H1 (cell line): ENCODE results near the gene RCAN3. TPM values are rescaled to one million over a fixed set of nuclear protein-coding genes. Genes with fewer than 3 reads are reported as not detected.

ENCODE experiments used
- CTCF ChIA-PET: fragments of 300-600 bp; sonication (Branson Sonifier 250); formaldehyde crosslinking; loops from one replicate; lab custom pipeline; 2021; ENCODE audit not compliant: partially characterized antibody; lab: Charles Lee
- POLR2A ChIA-PET: fragments of 300-600 bp; sonication (Branson Sonifier 250); formaldehyde crosslinking; loops from one replicate; lab custom pipeline; 2021; ENCODE audit warnings: inconsistent platforms; ENCODE audit not compliant: partially characterized antibody; lab: Charles Lee
- DNase-seq, 2 experiments: peaks; one replicate each; pipeline versions ENCODE4 v3.0.0 to v3.0.0-alpha.2; 2010 to 2022; ENCODE audit warnings: low spot score in 2 of 2, low read depth in 1 of 2, mixed read lengths in 1 of 2
- FAIRE-seq: peaks from 2 replicates; lab custom pipeline; 2011; peaks lifted over from hg19 to GRCh38; lab: Jason Lieb, UNC
- H2AFZ ChIP-seq: 2 replicates; pipeline ENCODE4 v1.8.1; 2012; ENCODE audit warnings: low read length, inconsistent platforms
- H2AK5ac ChIP-seq: 2 replicates; pipeline ENCODE4 v1.6.1; 2013; ENCODE audit warnings: low read depth, low read length
- H2BK120ac ChIP-seq: replicated peaks from 2 replicates; pipeline ENCODE3; 2013; ENCODE audit warnings: low read depth, low read length, inconsistent platforms
- H2BK12ac ChIP-seq: 2 replicates; pipeline ENCODE4 v1.6.1; 2013; ENCODE audit warnings: low read depth, low read length
- H2BK15ac ChIP-seq: 2 replicates; pipeline ENCODE4 v1.6.1; 2013; ENCODE audit warnings: low read length
- H2BK20ac ChIP-seq: 2 replicates; pipeline ENCODE4 v1.6.1; 2013; ENCODE audit warnings: low read length
- H2BK5ac ChIP-seq: 2 replicates; pipeline ENCODE4 v1.6.1; 2013; ENCODE audit warnings: low read depth, low read length
- H3K14ac ChIP-seq: 2 replicates; pipeline ENCODE4 v1.6.1; 2013; ENCODE audit warnings: inconsistent platforms; ENCODE audit not compliant: insufficient read length
- H3K18ac ChIP-seq: 2 replicates; pipeline ENCODE4 v1.6.1; 2013; ENCODE audit warnings: low read length; ENCODE audit errors: extremely low read depth
- H3K23ac ChIP-seq: 2 replicates; pipeline ENCODE4 v1.6.1; 2013; ENCODE audit warnings: inconsistent platforms; ENCODE audit not compliant: insufficient read length
- H3K23me2 ChIP-seq: 2 replicates; pipeline ENCODE4 v1.6.1; 2013; ENCODE audit warnings: low read depth, low read length
- H3K27ac ChIP-seq: 2 replicates; pipeline ENCODE4 v1.6.1; 2011; ENCODE audit warnings: low read depth, low read length, inconsistent platforms
- H3K27me3 ChIP-seq, 4 experiments: replicated peaks in 1 of 4; 1 replicate in 1 of 4; 2 replicates in 3 of 4; pipeline versions ENCODE4 v1.6.1 to v1.8.1; 2011 to 2013; ENCODE audit warnings: low read length in 3 of 4, mild to moderate bottlenecking in 3 of 4, inconsistent platforms in 2 of 4, mixed read lengths in 2 of 4, moderate library complexity in 1 of 4; ENCODE audit not compliant: control insufficient read depth in 3 of 4, insufficient read depth in 3 of 4; ENCODE audit errors: extremely low read depth in 1 of 4
- H3K36me3 ChIP-seq, 4 experiments: 2 replicates each; pipeline versions ENCODE4 v1.6.1 to v1.8.1; 2011 to 2013; ENCODE audit warnings: mild to moderate bottlenecking in 4 of 4, low read length in 3 of 4, moderate library complexity in 2 of 4, control low read depth in 1 of 4, inconsistent platforms in 1 of 4; ENCODE audit not compliant: insufficient read depth in 4 of 4, control insufficient read depth in 2 of 4
- H3K4ac ChIP-seq: replicated peaks from 2 replicates; pipeline ENCODE3; 2013; ENCODE audit warnings: low read length, low read depth, mixed read lengths, inconsistent platforms; ENCODE audit not compliant: insufficient read length
- H3K4me1 ChIP-seq, 4 experiments: replicated peaks in 1 of 4; 1 replicate in 1 of 4; 2 replicates in 3 of 4; pipeline versions ENCODE4 v1.6.1 to v1.8.1; 2011 to 2013; ENCODE audit warnings: low read length in 3 of 4, inconsistent platforms in 2 of 4, mixed read lengths in 1 of 4; ENCODE audit not compliant: insufficient read depth in 4 of 4, control insufficient read depth in 3 of 4
- H3K4me2 ChIP-seq, 2 experiments: 2 replicates each; pipeline versions ENCODE4 v1.6.1 to v1.8.1; 2011 to 2013; ENCODE audit warnings: low read depth in 2 of 2, low read length in 2 of 2, control low read depth in 1 of 2, inconsistent platforms in 1 of 2, mild to moderate bottlenecking in 1 of 2; ENCODE audit not compliant: insufficient read depth in 1 of 2
- H3K4me3 ChIP-seq, 4 experiments: fragments of 200-600, 300-600 bp in 1 of 4; sonication (generic), shearing (Covaris generic), sonication (Bioruptor Twin) in 1 of 4; 2 replicates each; pipeline versions ENCODE4 v1.5.1 to v1.8.1; 2011 to 2016; ENCODE audit warnings: low read length in 4 of 4, low read depth in 3 of 4, control low read depth in 2 of 4, inconsistent platforms in 2 of 4, mild to moderate bottlenecking in 2 of 4, mixed read lengths in 1 of 4, moderate library complexity in 1 of 4; ENCODE audit not compliant: insufficient read depth in 2 of 4; ENCODE audit errors: extremely low read depth in 1 of 4
- H3K56ac ChIP-seq: replicated peaks from 2 replicates; pipeline ENCODE3; 2013; ENCODE audit warnings: low read depth, mild to moderate bottlenecking, mixed read lengths, low read length, inconsistent platforms; ENCODE audit not compliant: insufficient read length
- H3K79me1 ChIP-seq: 2 replicates; pipeline ENCODE4 v1.6.1; 2013; ENCODE audit warnings: low read depth, low read length, control low read depth
- H3K79me2 ChIP-seq, 2 experiments: 2 replicates each; pipeline versions ENCODE4 v1.6.1 to v1.8.1; 2012 to 2013; ENCODE audit warnings: low read length in 2 of 2, mild to moderate bottlenecking in 2 of 2, inconsistent platforms in 1 of 2; ENCODE audit not compliant: insufficient read depth in 2 of 2, control insufficient read depth in 1 of 2
- H3K9ac ChIP-seq, 4 experiments: replicated peaks in 1 of 4; 1 replicate in 1 of 4; 2 replicates in 3 of 4; pipeline versions ENCODE4 v1.6.1 to v1.8.1; 2011 to 2013; ENCODE audit warnings: low read depth in 3 of 4, low read length in 3 of 4, control low read depth in 2 of 4, mild to moderate bottlenecking in 2 of 4, moderate library complexity in 2 of 4, inconsistent platforms in 1 of 4; ENCODE audit errors: extremely low read depth in 1 of 4
- H3K9me3 ChIP-seq, 2 experiments: 2 replicates each; pipeline versions ENCODE4 v1.6.1 to v1.8.1; 2012 to 2013; ENCODE audit warnings: mild to moderate bottlenecking in 2 of 2, moderate library complexity in 2 of 2, control low read depth in 1 of 2, inconsistent platforms in 1 of 2, low read depth in 1 of 2, low read length in 1 of 2, mixed read lengths in 1 of 2; ENCODE audit not compliant: insufficient read depth in 2 of 2
- H4K20me1 ChIP-seq, 2 experiments: replicated peaks in 1 of 2; 2 replicates each; pipeline versions ENCODE3 to v1.8.1; 2011 to 2013; ENCODE audit warnings: inconsistent platforms in 2 of 2, low read length in 2 of 2, mild to moderate bottlenecking in 1 of 2; ENCODE audit not compliant: insufficient read depth in 2 of 2, control insufficient read depth in 1 of 2
- H4K5ac ChIP-seq: 2 replicates; pipeline ENCODE4 v1.6.1; 2013; ENCODE audit warnings: low read length, low read depth, mixed read lengths, inconsistent platforms; ENCODE audit not compliant: insufficient read length
- H4K8ac ChIP-seq: 2 replicates; pipeline ENCODE4 v1.8.0; 2013; ENCODE audit warnings: mild to moderate bottlenecking, moderate library complexity, low read length, inconsistent platforms; ENCODE audit not compliant: insufficient read depth; ENCODE audit errors: extremely low read depth
- H4K91ac ChIP-seq: replicated peaks from 2 replicates; pipeline ENCODE3; 2013; ENCODE audit warnings: low read length, mixed read lengths, inconsistent platforms; ENCODE audit not compliant: insufficient read length
- CEBPB ChIP-seq: IDR thresholded peaks from 2 replicates; pipeline ENCODE4 v1.6.1; 2012; ENCODE audit warnings: low read depth, low read length
- CHD2 ChIP-seq: IDR thresholded peaks from 2 replicates; pipeline ENCODE4 v1.6.1; 2012; ENCODE audit warnings: low read length, improper control_type of control experiment
- CREB1 ChIP-seq: IDR thresholded peaks from 2 replicates; pipeline ENCODE4 v1.6.1; 2012; ENCODE audit warnings: inconsistent platforms
- EP300 ChIP-seq, 2 experiments: IDR thresholded peaks; 1 replicate in 1 of 2; 2 replicates in 1 of 2; pipeline ENCODE4 v1.6.1; 2011 to 2012; ENCODE audit warnings: low read depth in 2 of 2, low read length in 2 of 2, mild to moderate bottlenecking in 2 of 2, borderline replicate concordance in 1 of 2, inconsistent platforms in 1 of 2, moderate library complexity in 1 of 2
- GTF2F1 ChIP-seq: IDR thresholded peaks from 2 replicates; pipeline ENCODE4 v1.6.1; 2012; ENCODE audit warnings: low read depth, low read length, improper control_type of control experiment, borderline replicate concordance
- HDAC2 ChIP-seq, 2 experiments: fragments of 300-600 bp in 1 of 2; sonication (generic) in 1 of 2; IDR thresholded peaks; 2 replicates each; pipeline ENCODE4 v1.6.1; 2011 to 2012; ENCODE audit warnings: low read depth in 2 of 2, low read length in 2 of 2, mild to moderate bottlenecking in 2 of 2, moderate library complexity in 2 of 2, borderline replicate concordance in 1 of 2, inconsistent platforms in 1 of 2
- HDAC6 ChIP-seq: IDR thresholded peaks from one replicate; pipeline ENCODE4 v1.7.1; 2012; ENCODE audit warnings: low read depth, mild to moderate bottlenecking, inconsistent platforms, low read length, moderate library complexity
- RBBP5 ChIP-seq: IDR thresholded peaks from 2 replicates; pipeline ENCODE4 v1.7.1; 2012; ENCODE audit warnings: low read depth, mild to moderate bottlenecking, inconsistent platforms, low read length, moderate library complexity, borderline replicate concordance
- TCF12 ChIP-seq: IDR thresholded peaks from 2 replicates; pipeline ENCODE4 v1.6.1; 2011; ENCODE audit warnings: low read depth, mild to moderate bottlenecking, low read length
- YY1 ChIP-seq: IDR thresholded peaks from 2 replicates; pipeline ENCODE4 v1.6.1; 2011; ENCODE audit warnings: low read depth, mild to moderate bottlenecking, low read length
- WGBS, 2 experiments: shearing (Covaris generic) in 1 of 2; methylation state at CpG; one replicate each; pipeline versions ENCODE4 v1.1.6 to v1.1.7; 2013 to 2015; ENCODE audit warnings: low lambda C conversion rate in 2 of 2, mixed read lengths in 2 of 2, inconsistent platforms in 1 of 2, low coverage in 1 of 2, missing lambda C conversion rate in 1 of 2; ENCODE audit not compliant: insufficient replicate concordance in 2 of 2, insufficient coverage in 1 of 2, insufficient read length in 1 of 2; ENCODE audit errors: extremely low coverage in 1 of 2, missing lambda C conversion rate in 1 of 2; 5-methylcytosine and 5-hydroxymethylcytosine counted together
- polyA plus RNA-seq, 7 experiments: library from polyadenylated mRNA; depleted of rRNA in 3 of 7; stranded (reverse) in 5 of 7; unstranded in 2 of 7; fragments of >200 nt in 5 of 7; fragments of 200-250 nt in 2 of 7; gene quantifications; 1 replicate in 5 of 7; 2 replicates in 1 of 7; 4 replicates in 1 of 7; pipeline versions ENCODE4 v1.2.1 to v1.2.3, GENCODE V29; 2011 to 2013; ENCODE audit warnings: missing spikeins in 2 of 7, mixed read lengths in 2 of 7
- total RNA-seq: library from RNA; stranded (reverse); fragmentation: NEBNext Ultra II Directional; extraction: Animal tissue kit (Norgen Biotek cat#: 25700); gene quantifications from 2 replicates; pipeline ENCODE4 v1.2.1, GENCODE V29; 2021

Gene RCAN3
- total and polyA plus RNA-seq, 2 of the 8 experiments (the other 6 are each of a cell fraction or from before 2014, with no cell fraction given), result 5.6 to 16.6 TPM

DNA sequence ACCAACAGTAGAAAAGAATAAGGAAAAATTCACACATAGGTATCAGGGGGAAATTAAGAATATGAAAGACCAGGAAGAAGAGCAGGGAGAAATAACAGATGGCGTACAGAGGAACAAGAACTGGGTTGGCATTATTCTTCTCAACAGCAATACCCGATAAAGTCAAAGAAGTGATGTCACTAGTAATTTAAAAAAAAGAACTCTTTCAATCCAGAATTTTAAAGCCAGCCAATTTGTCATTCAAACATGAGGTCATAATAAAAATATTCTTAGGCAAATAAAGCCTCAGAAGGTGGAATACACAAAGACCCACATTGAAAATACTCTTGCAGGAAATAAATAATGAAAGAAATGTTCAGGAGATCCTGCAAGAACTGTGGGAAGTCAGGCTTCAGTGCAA is 62.1 kb downstream of the RCAN3 start:
- Histone ChIP-seq H2BK15ac (no peak overlapping the region), H2BK120ac (no peak overlapping the region), H3K18ac (no peak overlapping the region), H2BK20ac (no peak overlapping the region), H3K23me2 (no peaks in the 10 kb centered on the region), H3K27me3 (no peaks in the 10 kb centered on the region), H4K91ac (no peak overlapping the region), H4K8ac (no peak overlapping the region), H2AK5ac (no peak overlapping the region), H3K4me1 (peaks cover 3 to 14% (median 4%) of the 10 kb centered on the region in 4 experiments; a peak in 5 of 7 replicates), H3K27ac (no peak overlapping the region), H3K4me2 (no peak overlapping the region), H4K5ac (no peak overlapping the region), H3K4me3 (no peak overlapping the region), H3K56ac (no peak overlapping the region), H2BK12ac (no peak overlapping the region), H3K9ac (no peak overlapping the region), H3K36me3 (no peaks in the 10 kb centered on the region), H4K20me1 (no peaks in the 10 kb centered on the region), H3K9me3 (no peaks in the 10 kb centered on the region), H2AFZ (no peak overlapping the region)
- ChIA-PET CTCF (interaction anchor here (0.7 to 3.8 kb wide), 7 partner anchors 8 to 127 kb away, joined by 3 to 28 read pairs (median 3); no protein-coding TSS in a partner anchor), POLR2A (interaction anchor here (2.0 kb wide), 1 partner anchor 100 kb away, joined by 4 read pairs; no protein-coding TSS in a partner anchor)
- WGBS, 2 experiments, result 95% methylated on average over 2 of the region's 2 CpGs; no CpG with 5 or more reads in 1 of the 2 experiments
- no peak for FAIRE-seq
- no peak for DNase-seq
- TF ChIP-seq EP300 (IDR thresholded peaks at IDR 0.05; ENCODE audit: borderline replicate concordance in 1 of 2, low read depth in 2 of 2, low read length in 2 of 2) (no peak), HDAC2 (IDR thresholded peaks at IDR 0.05; ENCODE audit: borderline replicate concordance in 1 of 2, low read depth in 2 of 2, low read length in 2 of 2) (no peak), HDAC6 (no peak), GTF2F1 (no peak), RBBP5 (no peak), TCF12 (no peak), CREB1 (no peak), YY1 (no peak), CEBPB (no peak), CHD2 (no peak)
- TF ChIP-seq, all 59 proteins: peak for 0
- Histone ChIP-seq H3K23ac (no peak overlapping the region), H3K79me2 (no peaks in the 10 kb centered on the region), H2BK5ac (no peak overlapping the region), H3K4ac (no peak overlapping the region), H3K79me1 (no peaks in the 10 kb centered on the region), H3K14ac (no peak overlapping the region)
